ENCODE results near the gene HMX3. TPM values are rescaled to one million over a fixed set of nuclear protein-coding genes. Genes with fewer than 3 reads are reported as not detected.

Gene HMX3
- total and polyA plus RNA-seq, 2 of the 13 experiments (the other 11 are each of a cell fraction or from before 2014, with no cell fraction given), result not detected

- TF ChIP-seq SNAPC4 (CRISPR knock-in tag; IDR thresholded peaks at IDR 0.05) (no peak), ZNF75D (CRISPR knock-in tag; IDR thresholded peaks at IDR 0.05; ENCODE audit: borderline replicate concordance) (no peak), ZEB1 (IDR thresholded peaks at IDR 0.05; ENCODE audit: insufficient replicate concordance, low read depth) (no peak), ESRRA (CRISPR knock-in tag; IDR thresholded peaks at IDR 0.05; ENCODE audit: low read depth) (no peak), GPN1 (CRISPR knock-in tag; IDR thresholded peaks at IDR 0.05; ENCODE audit: borderline replicate concordance) (no peak), GABPA (IDR thresholded peaks at IDR 0.05; ENCODE audit: low read depth, low read length) (peak; percentile 91), GABPA (CRISPR knock-in tag; IDR thresholded peaks at IDR 0.05; ENCODE audit: low read depth) (peak; percentile 97), HDAC2 (CRISPR knock-in tag; IDR thresholded peaks at IDR 0.05) (0 out of 2 replicates have a peak, but pooled peaks have one; percentile 13)
- TF ChIP-seq, protein P1, sequence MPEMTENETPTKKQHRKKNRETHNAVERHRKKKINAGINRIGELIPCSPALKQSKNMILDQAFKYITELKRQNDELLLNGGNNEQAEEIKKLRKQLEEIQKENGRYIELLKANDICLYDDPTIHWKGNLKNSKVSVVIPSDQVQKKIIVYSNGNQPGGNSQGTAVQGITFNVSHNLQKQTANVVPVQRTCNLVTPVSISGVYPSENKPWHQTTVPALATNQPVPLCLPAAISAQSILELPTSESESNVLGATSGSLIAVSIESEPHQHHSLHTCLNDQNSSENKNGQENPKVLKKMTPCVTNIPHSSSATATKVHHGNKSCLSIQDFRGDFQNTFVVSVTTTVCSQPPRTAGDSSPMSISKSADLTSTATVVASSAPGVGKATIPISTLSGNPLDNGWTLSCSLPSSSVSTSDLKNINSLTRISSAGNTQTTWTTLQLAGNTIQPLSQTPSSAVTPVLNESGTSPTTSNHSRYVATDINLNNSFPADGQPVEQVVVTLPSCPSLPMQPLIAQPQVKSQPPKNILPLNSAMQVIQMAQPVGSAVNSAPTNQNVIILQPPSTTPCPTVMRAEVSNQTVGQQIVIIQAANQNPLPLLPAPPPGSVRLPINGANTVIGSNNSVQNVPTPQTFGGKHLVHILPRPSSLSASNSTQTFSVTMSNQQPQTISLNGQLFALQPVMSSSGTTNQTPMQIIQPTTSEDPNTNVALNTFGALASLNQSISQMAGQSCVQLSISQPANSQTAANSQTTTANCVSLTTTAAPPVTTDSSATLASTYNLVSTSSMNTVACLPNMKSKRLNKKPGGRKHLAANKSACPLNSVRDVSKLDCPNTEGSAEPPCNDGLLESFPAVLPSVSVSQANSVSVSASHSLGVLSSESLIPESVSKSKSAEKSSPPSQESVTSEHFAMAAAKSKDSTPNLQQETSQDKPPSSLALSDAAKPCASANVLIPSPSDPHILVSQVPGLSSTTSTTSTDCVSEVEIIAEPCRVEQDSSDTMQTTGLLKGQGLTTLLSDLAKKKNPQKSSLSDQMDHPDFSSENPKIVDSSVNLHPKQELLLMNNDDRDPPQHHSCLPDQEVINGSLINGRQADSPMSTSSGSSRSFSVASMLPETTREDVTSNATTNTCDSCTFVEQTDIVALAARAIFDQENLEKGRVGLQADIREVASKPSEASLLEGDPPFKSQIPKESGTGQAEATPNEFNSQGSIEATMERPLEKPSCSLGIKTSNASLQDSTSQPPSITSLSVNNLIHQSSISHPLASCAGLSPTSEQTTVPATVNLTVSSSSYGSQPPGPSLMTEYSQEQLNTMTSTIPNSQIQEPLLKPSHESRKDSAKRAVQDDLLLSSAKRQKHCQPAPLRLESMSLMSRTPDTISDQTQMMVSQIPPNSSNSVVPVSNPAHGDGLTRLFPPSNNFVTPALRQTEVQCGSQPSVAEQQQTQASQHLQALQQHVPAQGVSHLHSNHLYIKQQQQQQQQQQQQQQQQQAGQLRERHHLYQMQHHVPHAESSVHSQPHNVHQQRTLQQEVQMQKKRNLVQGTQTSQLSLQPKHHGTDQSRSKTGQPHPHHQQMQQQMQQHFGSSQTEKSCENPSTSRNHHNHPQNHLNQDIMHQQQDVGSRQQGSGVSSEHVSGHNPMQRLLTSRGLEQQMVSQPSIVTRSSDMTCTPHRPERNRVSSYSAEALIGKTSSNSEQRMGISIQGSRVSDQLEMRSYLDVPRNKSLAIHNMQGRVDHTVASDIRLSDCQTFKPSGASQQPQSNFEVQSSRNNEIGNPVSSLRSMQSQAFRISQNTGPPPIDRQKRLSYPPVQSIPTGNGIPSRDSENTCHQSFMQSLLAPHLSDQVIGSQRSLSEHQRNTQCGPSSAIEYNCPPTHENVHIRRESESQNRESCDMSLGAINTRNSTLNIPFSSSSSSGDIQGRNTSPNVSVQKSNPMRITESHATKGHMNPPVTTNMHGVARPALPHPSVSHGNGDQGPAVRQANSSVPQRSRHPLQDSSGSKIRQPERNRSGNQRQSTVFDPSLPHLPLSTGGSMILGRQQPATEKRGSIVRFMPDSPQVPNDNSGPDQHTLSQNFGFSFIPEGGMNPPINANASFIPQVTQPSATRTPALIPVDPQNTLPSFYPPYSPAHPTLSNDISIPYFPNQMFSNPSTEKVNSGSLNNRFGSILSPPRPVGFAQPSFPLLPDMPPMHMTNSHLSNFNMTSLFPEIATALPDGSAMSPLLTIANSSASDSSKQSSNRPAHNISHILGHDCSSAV (CRISPR knock-in tag; IDR thresholded peaks at IDR 0.05; ENCODE audit: borderline replicate concordance), result no peak
- TF ChIP-seq, protein P2, sequence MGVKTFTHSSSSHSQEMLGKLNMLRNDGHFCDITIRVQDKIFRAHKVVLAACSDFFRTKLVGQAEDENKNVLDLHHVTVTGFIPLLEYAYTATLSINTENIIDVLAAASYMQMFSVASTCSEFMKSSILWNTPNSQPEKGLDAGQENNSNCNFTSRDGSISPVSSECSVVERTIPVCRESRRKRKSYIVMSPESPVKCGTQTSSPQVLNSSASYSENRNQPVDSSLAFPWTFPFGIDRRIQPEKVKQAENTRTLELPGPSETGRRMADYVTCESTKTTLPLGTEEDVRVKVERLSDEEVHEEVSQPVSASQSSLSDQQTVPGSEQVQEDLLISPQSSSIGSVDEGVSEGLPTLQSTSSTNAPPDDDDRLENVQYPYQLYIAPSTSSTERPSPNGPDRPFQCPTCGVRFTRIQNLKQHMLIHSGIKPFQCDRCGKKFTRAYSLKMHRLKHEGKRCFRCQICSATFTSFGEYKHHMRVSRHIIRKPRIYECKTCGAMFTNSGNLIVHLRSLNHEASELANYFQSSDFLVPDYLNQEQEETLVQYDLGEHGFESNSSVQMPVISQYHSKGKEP (CRISPR knock-in tag; IDR thresholded peaks at IDR 0.05), result no peak
- TF ChIP-seq, protein P3, sequence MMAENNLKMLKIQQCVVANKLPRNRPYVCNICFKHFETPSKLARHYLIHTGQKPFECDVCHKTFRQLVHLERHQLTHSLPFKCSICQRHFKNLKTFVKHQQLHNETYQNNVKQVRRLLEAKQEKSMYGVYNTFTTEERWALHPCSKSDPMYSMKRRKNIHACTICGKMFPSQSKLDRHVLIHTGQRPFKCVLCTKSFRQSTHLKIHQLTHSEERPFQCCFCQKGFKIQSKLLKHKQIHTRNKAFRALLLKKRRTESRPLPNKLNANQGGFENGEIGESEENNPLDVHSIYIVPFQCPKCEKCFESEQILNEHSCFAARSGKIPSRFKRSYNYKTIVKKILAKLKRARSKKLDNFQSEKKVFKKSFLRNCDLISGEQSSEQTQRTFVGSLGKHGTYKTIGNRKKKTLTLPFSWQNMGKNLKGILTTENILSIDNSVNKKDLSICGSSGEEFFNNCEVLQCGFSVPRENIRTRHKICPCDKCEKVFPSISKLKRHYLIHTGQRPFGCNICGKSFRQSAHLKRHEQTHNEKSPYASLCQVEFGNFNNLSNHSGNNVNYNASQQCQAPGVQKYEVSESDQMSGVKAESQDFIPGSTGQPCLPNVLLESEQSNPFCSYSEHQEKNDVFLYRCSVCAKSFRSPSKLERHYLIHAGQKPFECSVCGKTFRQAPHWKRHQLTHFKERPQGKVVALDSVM (CRISPR knock-in tag; IDR thresholded peaks at IDR 0.05), result 0 out of 2 replicates have a peak, but pooled peaks have one; percentile 11
These were observed 18.4 kb downstream of the HMX3 start, which contains the start of gene BUB3 (continued) for GRCh38 chr10:123154092-123154710.
